NCI-H226 (cell line): Measurements from ENCODE around the gene NDE1.

Experiments
- DNase-seq: peaks from one replicate; pipeline ENCODE4 v3.0.0-alpha.2; 2015

Gene NDE1

GRCh38 chr16:15741207-15741871 is 91.3 kb downstream of the NDE1 start:
- DNase-seq, result no peak

DNA sequence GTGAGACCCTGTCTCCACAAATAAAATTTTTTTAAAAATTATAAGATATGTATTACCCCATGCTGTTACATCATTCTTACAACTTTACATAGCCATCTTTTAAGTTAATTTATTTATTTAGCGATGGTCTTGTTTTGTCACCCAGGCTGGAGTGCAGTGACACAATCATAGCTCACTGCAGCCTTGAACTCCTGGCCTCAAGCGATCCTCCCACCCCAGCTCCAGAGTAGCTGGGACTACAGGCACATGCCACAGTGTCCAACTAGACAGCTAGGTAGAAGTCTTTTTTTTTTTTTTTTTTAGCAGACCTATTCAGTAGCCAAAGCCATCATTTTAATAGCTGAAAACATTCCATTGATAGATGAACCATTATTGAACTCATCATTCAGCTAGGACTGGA is 92.7 kb downstream of the NDE1 start:
- DNase-seq, result no peak

- DNase-seq, result no peak
Observed at GRCh38 chr16:15743657-15744056, 93.6 kb downstream of the NDE1 start.

- no peak for DNase-seq
Observed at GRCh38 chr16:15746332-15746731, 96.3 kb downstream of the NDE1 start.

DNA sequence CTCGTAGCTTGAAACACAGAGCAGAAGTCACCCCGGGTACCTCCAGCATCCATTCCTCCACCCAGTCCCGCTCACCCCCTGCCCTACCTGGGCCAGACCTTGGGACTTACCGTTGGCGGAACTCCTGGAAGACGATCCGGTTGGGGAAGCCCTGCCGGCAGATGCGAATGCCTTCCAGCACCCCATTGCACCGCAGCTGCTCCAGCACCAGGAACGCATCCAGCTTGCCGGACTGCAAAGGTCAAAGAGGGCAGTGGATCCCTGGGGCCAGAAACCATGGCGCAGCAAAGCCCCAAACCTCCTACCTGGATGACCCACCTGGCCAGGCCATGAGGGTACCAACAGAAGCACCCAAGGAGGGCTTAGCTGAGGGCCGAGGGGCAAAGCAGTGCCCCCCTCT is 97.9 kb downstream of the NDE1 start:
- no peak for DNase-seq

DNA sequence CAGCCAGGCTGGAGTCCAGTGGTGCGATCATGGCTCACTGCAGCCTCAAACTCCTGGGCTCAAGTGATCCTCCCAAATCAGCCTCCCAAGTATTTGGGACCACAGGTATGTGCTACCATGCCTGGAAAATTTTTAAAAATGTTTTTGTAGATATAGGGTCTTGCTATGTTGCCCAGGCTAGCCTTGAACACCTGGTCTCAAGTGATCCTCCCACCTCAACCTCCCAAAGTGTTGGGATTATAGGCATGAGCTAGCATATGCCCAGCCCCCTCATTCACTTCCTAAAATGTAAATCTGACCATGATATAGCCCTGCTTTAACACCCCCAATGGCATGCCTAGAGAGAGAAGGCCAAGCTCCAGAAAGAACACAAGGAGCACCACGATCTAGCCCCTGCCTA is 98.6 kb downstream of the NDE1 start:
- no peak for DNase-seq

DNA sequence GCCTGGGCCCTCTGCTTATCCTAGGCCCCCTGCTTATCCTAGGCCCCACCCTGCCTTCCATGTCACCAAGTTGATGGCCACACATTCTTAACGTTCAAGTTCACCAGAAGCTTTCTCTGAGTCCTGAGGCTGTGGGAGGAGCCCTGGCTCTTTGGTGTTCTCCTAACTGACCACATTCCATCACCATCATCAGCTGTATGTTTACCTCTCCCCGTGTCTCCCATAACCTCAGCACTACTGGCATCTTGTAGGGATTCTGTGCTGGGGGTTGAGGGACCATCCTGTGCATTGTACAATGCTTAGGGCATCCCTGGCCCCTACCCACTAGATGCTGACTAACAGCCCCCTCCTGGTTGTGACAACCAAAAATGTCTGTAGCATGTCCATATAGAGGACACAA is 99.3 kb downstream of the NDE1 start:
- DNase-seq, result peak; percentile 10

- DNase-seq, result no peak
Observed at GRCh38 chr16:15749985-15750384, 99.9 kb downstream of the NDE1 start.

- DNase-seq, result no peak
Observed at GRCh38 chr16:15751940-15752339, 101.9 kb downstream of the NDE1 start.

GRCh38 chr16:15752717-15753488 is 102.9 kb downstream of the NDE1 start:
- no peak for DNase-seq

DNA sequence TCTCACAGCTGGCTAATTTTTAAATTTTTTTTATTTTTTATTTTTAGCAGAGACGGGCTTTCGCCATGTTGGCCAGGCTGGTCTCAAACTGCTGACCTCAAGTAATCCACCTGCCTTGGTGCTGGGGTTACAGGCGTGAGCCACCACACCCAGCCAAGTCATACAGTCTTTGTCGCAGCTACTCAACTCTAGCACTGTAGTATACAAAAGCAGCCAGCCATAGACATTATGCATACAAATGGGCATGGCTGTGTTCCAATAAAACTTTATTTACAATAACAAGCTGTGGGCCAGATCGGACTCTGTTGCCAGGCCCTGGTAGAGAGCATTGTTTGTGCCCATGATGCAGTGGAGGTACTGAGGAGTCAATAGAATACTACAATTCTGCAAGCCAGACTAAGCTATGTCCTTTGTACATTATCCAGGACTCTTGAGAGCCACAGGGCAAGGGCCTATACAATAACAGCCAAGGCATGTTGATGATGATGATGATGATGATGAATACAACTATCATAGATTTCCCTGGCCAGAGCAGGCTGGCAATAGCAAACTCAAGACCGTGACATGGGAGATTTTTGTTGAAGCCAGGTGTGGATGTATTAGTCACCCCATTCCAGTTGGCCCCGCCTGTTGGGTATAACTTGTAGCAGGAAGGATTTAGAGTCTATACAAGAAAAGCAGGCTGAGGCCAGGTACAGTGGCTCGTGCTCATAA is 104.9 kb downstream of the NDE1 start:
- no peak for DNase-seq

DNA sequence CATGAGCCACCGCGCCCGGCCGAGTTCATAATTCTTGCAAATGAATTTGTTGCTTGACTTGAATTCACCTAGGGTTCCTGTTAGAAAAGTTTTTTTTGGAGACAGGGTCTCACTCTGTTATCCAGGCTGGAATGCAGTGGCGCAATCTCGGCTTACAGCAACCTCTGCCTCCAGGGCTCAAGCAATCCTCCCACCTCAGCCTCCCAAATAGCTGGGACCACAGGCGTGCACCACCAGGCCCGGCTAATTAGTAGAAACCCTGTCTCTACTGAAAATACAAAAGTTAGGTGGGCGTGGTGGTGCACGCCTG is 107.0 kb downstream of the NDE1 start:
- peak; percentile 11 for DNase-seq

- DNase-seq, result no peak
Observed at GRCh38 chr16:15757630-15758251, 107.7 kb downstream of the NDE1 start.

- DNase-seq, result no peak
Observed at GRCh38 chr16:15759070-15759469, 109.0 kb downstream of the NDE1 start.

DNA sequence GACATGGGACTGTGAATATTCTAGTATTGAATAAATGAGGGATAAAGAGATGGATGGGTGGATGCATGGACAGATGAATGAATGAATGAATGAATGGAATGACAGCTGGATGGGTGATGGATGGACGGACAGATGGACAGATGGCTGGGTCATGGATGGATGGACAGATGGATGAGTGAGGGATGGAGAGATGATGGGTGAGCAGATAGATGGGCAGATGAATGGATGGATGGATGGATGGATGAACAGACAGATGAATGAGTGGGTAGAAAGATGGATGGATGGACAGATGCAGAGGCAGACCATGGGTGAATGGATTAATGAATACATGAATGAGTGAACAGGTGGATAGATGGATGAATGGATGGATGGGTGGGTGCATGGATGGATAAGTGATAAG is 110.1 kb downstream of the NDE1 start:
- DNase-seq, result no peak

DNA sequence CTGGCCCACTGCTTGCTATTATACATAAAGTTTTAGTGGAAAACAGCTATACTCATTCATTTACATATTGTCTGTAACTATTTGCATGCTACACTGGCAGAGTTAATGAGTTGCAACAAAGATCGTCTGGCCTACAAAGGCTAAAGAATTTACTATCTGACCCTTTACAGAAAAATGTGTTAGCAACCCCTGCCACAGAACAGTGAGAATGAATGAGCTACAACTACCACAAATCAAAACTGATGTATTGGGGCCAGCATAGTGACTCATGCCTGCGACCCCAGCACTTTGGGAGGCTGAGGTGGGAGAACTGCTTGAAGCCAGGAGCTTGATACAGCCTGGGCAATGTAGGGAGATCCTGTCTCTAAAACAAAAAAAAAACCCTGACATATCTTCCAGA is 114.1 kb downstream of the NDE1 start:
- no peak for DNase-seq

DNA sequence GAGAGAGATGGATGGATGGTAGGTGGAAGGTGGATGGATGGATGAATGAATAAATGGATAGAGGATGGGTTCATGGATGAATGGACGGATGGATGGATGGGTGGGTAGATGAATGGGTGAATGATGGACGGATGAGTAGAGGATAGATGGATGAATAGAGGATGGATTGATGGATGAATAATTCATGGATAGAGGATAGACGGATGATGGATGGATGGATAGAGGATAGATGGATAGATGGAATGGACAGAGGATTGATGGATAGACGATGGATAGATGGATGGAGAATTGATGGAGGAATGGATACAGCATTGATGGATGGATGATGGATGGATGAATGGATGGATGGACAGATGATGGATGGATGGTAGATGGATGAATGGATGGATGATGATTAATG is 115.1 kb downstream of the NDE1 start:
- DNase-seq, result no peak

- DNase-seq, result no peak
Observed at GRCh38 chr16:15765880-15766279, 115.8 kb downstream of the NDE1 start.

DNA sequence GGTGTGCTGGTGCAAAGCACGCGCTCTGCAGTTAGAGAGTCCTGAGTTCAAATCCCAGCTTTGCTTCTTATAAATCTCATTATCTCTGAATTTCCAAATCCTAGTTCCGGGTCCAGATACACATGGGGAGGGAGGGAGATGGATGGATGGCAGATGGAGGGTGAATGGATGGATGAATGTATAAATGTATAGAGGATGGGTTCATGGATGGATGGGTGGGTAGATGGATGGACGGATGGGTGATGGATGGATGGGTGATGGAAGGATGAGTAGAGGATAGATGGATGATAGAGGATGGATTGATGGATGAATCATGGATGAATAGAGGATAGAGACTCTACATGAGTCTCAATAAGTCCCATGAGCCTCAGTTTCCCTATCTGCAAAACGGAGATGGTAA is 116.9 kb downstream of the NDE1 start:
- DNase-seq, result no peak

DNA sequence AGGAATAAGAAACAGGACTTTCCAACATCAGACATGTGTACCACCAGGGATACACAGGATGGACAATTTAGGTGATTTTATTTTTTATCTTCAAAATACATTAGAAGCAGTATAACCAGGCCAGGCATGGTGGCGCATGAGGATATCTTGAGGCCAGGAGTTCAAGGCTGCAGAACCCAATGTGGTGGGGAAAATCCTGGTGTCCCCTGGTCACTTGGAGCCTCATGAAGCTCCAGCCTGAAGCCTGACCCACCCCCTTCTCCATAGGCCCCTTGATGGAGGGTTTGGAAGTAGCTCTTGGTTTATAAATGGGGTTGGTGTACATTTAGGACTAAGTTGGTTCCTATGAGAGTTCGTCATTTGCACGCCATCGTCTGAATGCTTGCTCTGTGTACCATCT is 118.2 kb downstream of the NDE1 start:
- DNase-seq, result no peak

- no peak for DNase-seq
Observed at GRCh38 chr16:15769239-15769638, 119.2 kb downstream of the NDE1 start.

GRCh38 chr16:15770107-15770506 is 120.1 kb downstream of the NDE1 start:
- DNase-seq, result no peak

DNA sequence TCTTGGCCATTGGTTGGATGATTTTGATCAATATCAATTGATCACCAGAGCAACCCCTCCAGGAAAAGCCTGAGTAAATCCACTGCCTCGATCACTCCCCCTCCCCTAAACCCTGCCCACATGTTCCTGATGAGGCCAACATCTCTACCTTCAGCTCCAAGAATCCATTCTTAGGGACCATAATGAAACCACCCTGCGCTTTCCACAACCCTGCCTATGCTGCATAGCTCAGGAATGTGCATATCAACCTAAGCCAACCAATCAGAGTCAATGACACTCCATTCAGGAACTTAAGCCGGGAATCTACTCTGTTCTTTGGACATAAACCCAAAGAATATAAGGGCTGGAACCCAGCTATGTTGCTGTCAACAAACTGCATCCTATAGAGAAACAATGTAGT is 120.5 kb downstream of the NDE1 start:
- peak; percentile 69 for DNase-seq

DNA sequence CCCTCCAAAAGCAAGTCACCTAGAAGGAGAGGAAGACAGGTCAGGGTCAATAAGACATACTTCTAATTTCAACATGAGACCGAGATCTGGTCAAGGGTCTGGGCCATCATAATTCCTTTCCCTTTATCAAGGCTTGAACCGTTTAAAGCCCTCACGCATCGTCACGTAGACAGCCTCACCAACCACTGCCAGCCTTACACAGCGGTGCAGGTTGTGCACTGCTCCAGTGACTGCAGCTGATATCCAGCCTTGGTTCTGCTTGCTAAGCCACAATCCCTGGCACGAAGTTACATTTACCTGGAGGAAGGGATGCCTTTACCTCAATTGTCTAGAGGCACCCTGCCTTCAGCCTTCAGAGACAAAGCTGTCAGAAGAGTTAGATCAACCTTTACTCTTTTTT is 121.6 kb downstream of the NDE1 start:
- DNase-seq, result no peak
